H1 (cell line): ENCODE results near the gene MUC13. TPM values are rescaled to one million over a fixed set of nuclear protein-coding genes. Genes with fewer than 3 reads are reported as not detected.

Experiments used
- CTCF ChIA-PET: fragments of 300-600 bp; sonication (Branson Sonifier 250); formaldehyde crosslinking; loops from one replicate; lab custom pipeline; 2021; ENCODE audit not compliant: partially characterized antibody; lab: Charles Lee
- POLR2A ChIA-PET: fragments of 300-600 bp; sonication (Branson Sonifier 250); formaldehyde crosslinking; loops from one replicate; lab custom pipeline; 2021; ENCODE audit warnings: inconsistent platforms; ENCODE audit not compliant: partially characterized antibody; lab: Charles Lee
- DNase-seq, 2 experiments: peaks; one replicate each; pipeline versions ENCODE4 v3.0.0 to v3.0.0-alpha.2; 2010 to 2022; ENCODE audit warnings: low spot score in 2 of 2, low read depth in 1 of 2, mixed read lengths in 1 of 2
- FAIRE-seq: peaks from 2 replicates; lab custom pipeline; 2011; peaks lifted over from hg19 to GRCh38; lab: Jason Lieb, UNC
- H2AFZ ChIP-seq: 2 replicates; pipeline ENCODE4 v1.8.1; 2012; ENCODE audit warnings: low read length, inconsistent platforms
- H2AK5ac ChIP-seq: 2 replicates; pipeline ENCODE4 v1.6.1; 2013; ENCODE audit warnings: low read depth, low read length
- H2BK120ac ChIP-seq: replicated peaks from 2 replicates; pipeline ENCODE3; 2013; ENCODE audit warnings: low read depth, low read length, inconsistent platforms
- H2BK12ac ChIP-seq: 2 replicates; pipeline ENCODE4 v1.6.1; 2013; ENCODE audit warnings: low read depth, low read length
- H2BK15ac ChIP-seq: 2 replicates; pipeline ENCODE4 v1.6.1; 2013; ENCODE audit warnings: low read length
- H2BK20ac ChIP-seq: 2 replicates; pipeline ENCODE4 v1.6.1; 2013; ENCODE audit warnings: low read length
- H2BK5ac ChIP-seq: 2 replicates; pipeline ENCODE4 v1.6.1; 2013; ENCODE audit warnings: low read depth, low read length
- H3K14ac ChIP-seq: 2 replicates; pipeline ENCODE4 v1.6.1; 2013; ENCODE audit warnings: inconsistent platforms; ENCODE audit not compliant: insufficient read length
- H3K18ac ChIP-seq: 2 replicates; pipeline ENCODE4 v1.6.1; 2013; ENCODE audit warnings: low read length; ENCODE audit errors: extremely low read depth
- H3K23ac ChIP-seq: 2 replicates; pipeline ENCODE4 v1.6.1; 2013; ENCODE audit warnings: inconsistent platforms; ENCODE audit not compliant: insufficient read length
- H3K23me2 ChIP-seq: 2 replicates; pipeline ENCODE4 v1.6.1; 2013; ENCODE audit warnings: low read depth, low read length
- H3K27ac ChIP-seq: 2 replicates; pipeline ENCODE4 v1.6.1; 2011; ENCODE audit warnings: low read depth, low read length, inconsistent platforms
- H3K27me3 ChIP-seq, 4 experiments: replicated peaks in 1 of 4; 1 replicate in 1 of 4; 2 replicates in 3 of 4; pipeline versions ENCODE4 v1.6.1 to v1.8.1; 2011 to 2013; ENCODE audit warnings: low read length in 3 of 4, mild to moderate bottlenecking in 3 of 4, inconsistent platforms in 2 of 4, mixed read lengths in 2 of 4, moderate library complexity in 1 of 4; ENCODE audit not compliant: control insufficient read depth in 3 of 4, insufficient read depth in 3 of 4; ENCODE audit errors: extremely low read depth in 1 of 4
- H3K36me3 ChIP-seq, 4 experiments: 2 replicates each; pipeline versions ENCODE4 v1.6.1 to v1.8.1; 2011 to 2013; ENCODE audit warnings: mild to moderate bottlenecking in 4 of 4, low read length in 3 of 4, moderate library complexity in 2 of 4, control low read depth in 1 of 4, inconsistent platforms in 1 of 4; ENCODE audit not compliant: insufficient read depth in 4 of 4, control insufficient read depth in 2 of 4
- H3K4ac ChIP-seq: replicated peaks from 2 replicates; pipeline ENCODE3; 2013; ENCODE audit warnings: low read length, low read depth, mixed read lengths, inconsistent platforms; ENCODE audit not compliant: insufficient read length
- H3K4me1 ChIP-seq, 4 experiments: replicated peaks in 1 of 4; 1 replicate in 1 of 4; 2 replicates in 3 of 4; pipeline versions ENCODE4 v1.6.1 to v1.8.1; 2011 to 2013; ENCODE audit warnings: low read length in 3 of 4, inconsistent platforms in 2 of 4, mixed read lengths in 1 of 4; ENCODE audit not compliant: insufficient read depth in 4 of 4, control insufficient read depth in 3 of 4
- H3K4me2 ChIP-seq, 2 experiments: 2 replicates each; pipeline versions ENCODE4 v1.6.1 to v1.8.1; 2011 to 2013; ENCODE audit warnings: low read depth in 2 of 2, low read length in 2 of 2, control low read depth in 1 of 2, inconsistent platforms in 1 of 2, mild to moderate bottlenecking in 1 of 2; ENCODE audit not compliant: insufficient read depth in 1 of 2
- H3K4me3 ChIP-seq, 4 experiments: fragments of 200-600, 300-600 bp in 1 of 4; sonication (generic), shearing (Covaris generic), sonication (Bioruptor Twin) in 1 of 4; 2 replicates each; pipeline versions ENCODE4 v1.5.1 to v1.8.1; 2011 to 2016; ENCODE audit warnings: low read length in 4 of 4, low read depth in 3 of 4, control low read depth in 2 of 4, inconsistent platforms in 2 of 4, mild to moderate bottlenecking in 2 of 4, mixed read lengths in 1 of 4, moderate library complexity in 1 of 4; ENCODE audit not compliant: insufficient read depth in 2 of 4; ENCODE audit errors: extremely low read depth in 1 of 4
- H3K56ac ChIP-seq: replicated peaks from 2 replicates; pipeline ENCODE3; 2013; ENCODE audit warnings: low read depth, mild to moderate bottlenecking, mixed read lengths, low read length, inconsistent platforms; ENCODE audit not compliant: insufficient read length
- H3K79me1 ChIP-seq: 2 replicates; pipeline ENCODE4 v1.6.1; 2013; ENCODE audit warnings: low read depth, low read length, control low read depth
- H3K79me2 ChIP-seq, 2 experiments: 2 replicates each; pipeline versions ENCODE4 v1.6.1 to v1.8.1; 2012 to 2013; ENCODE audit warnings: low read length in 2 of 2, mild to moderate bottlenecking in 2 of 2, inconsistent platforms in 1 of 2; ENCODE audit not compliant: insufficient read depth in 2 of 2, control insufficient read depth in 1 of 2
- H3K9ac ChIP-seq, 4 experiments: replicated peaks in 1 of 4; 1 replicate in 1 of 4; 2 replicates in 3 of 4; pipeline versions ENCODE4 v1.6.1 to v1.8.1; 2011 to 2013; ENCODE audit warnings: low read depth in 3 of 4, low read length in 3 of 4, control low read depth in 2 of 4, mild to moderate bottlenecking in 2 of 4, moderate library complexity in 2 of 4, inconsistent platforms in 1 of 4; ENCODE audit errors: extremely low read depth in 1 of 4
- H3K9me3 ChIP-seq, 2 experiments: 2 replicates each; pipeline versions ENCODE4 v1.6.1 to v1.8.1; 2012 to 2013; ENCODE audit warnings: mild to moderate bottlenecking in 2 of 2, moderate library complexity in 2 of 2, control low read depth in 1 of 2, inconsistent platforms in 1 of 2, low read depth in 1 of 2, low read length in 1 of 2, mixed read lengths in 1 of 2; ENCODE audit not compliant: insufficient read depth in 2 of 2
- H4K20me1 ChIP-seq, 2 experiments: replicated peaks in 1 of 2; 2 replicates each; pipeline versions ENCODE3 to v1.8.1; 2011 to 2013; ENCODE audit warnings: inconsistent platforms in 2 of 2, low read length in 2 of 2, mild to moderate bottlenecking in 1 of 2; ENCODE audit not compliant: insufficient read depth in 2 of 2, control insufficient read depth in 1 of 2
- H4K5ac ChIP-seq: 2 replicates; pipeline ENCODE4 v1.6.1; 2013; ENCODE audit warnings: low read length, low read depth, mixed read lengths, inconsistent platforms; ENCODE audit not compliant: insufficient read length
- H4K8ac ChIP-seq: 2 replicates; pipeline ENCODE4 v1.8.0; 2013; ENCODE audit warnings: mild to moderate bottlenecking, moderate library complexity, low read length, inconsistent platforms; ENCODE audit not compliant: insufficient read depth; ENCODE audit errors: extremely low read depth
- H4K91ac ChIP-seq: replicated peaks from 2 replicates; pipeline ENCODE3; 2013; ENCODE audit warnings: low read length, mixed read lengths, inconsistent platforms; ENCODE audit not compliant: insufficient read length
- ATF2 ChIP-seq: IDR thresholded peaks from 2 replicates; pipeline ENCODE4 v1.6.1; 2012; ENCODE audit warnings: low read length, inconsistent platforms
- BACH1 ChIP-seq: IDR thresholded peaks from 2 replicates; pipeline ENCODE4 v1.6.1; 2012; ENCODE audit warnings: low read length, improper control_type of control experiment
- CBX5 ChIP-seq: fragments of 300-800, 300-1000 bp; sonication (generic); IDR thresholded peaks from 2 replicates; pipeline ENCODE4 v1.7.1; 2016; ENCODE audit warnings: antibody characterized with exemption, low read length, low read depth
- CBX8 ChIP-seq: fragments of 300-800, 300-1000 bp; sonication (generic); IDR thresholded peaks from 2 replicates; pipeline ENCODE4 v1.7.1; 2016; ENCODE audit warnings: low read depth, low read length, borderline replicate concordance
- CHD2 ChIP-seq: IDR thresholded peaks from 2 replicates; pipeline ENCODE4 v1.6.1; 2012; ENCODE audit warnings: low read length, improper control_type of control experiment
- GTF2F1 ChIP-seq: IDR thresholded peaks from 2 replicates; pipeline ENCODE4 v1.6.1; 2012; ENCODE audit warnings: low read depth, low read length, improper control_type of control experiment, borderline replicate concordance
- HDAC2 ChIP-seq, 2 experiments: fragments of 300-600 bp in 1 of 2; sonication (generic) in 1 of 2; IDR thresholded peaks; 2 replicates each; pipeline ENCODE4 v1.6.1; 2011 to 2012; ENCODE audit warnings: low read depth in 2 of 2, low read length in 2 of 2, mild to moderate bottlenecking in 2 of 2, moderate library complexity in 2 of 2, borderline replicate concordance in 1 of 2, inconsistent platforms in 1 of 2
- JUND ChIP-seq: IDR thresholded peaks from 2 replicates; pipeline ENCODE4 v1.6.1; 2011; ENCODE audit warnings: mild to moderate bottlenecking, improper control_type of control experiment, low read length
- SIN3A ChIP-seq, 2 experiments: IDR thresholded peaks in 1 of 2; conservative IDR thresholded peaks in 1 of 2; 2 replicates each; pipeline ENCODE4 v1.6.1; 2011 to 2012; ENCODE audit warnings: low read length in 2 of 2, improper control_type of control experiment in 1 of 2, low read depth in 1 of 2, mild to moderate bottlenecking in 1 of 2
- SIRT6 ChIP-seq: IDR thresholded peaks from one replicate; pipeline ENCODE4 v1.7.1; 2012; ENCODE audit warnings: low read length, inconsistent platforms
- SIX5 ChIP-seq: IDR thresholded peaks from 2 replicates; pipeline ENCODE4 v1.6.1; 2011; ENCODE audit warnings: mild to moderate bottlenecking, low read depth, low read length
- SP1 ChIP-seq: IDR thresholded peaks from 2 replicates; pipeline ENCODE4 v1.6.1; 2011; ENCODE audit warnings: low read depth, low read length
- TEAD4 ChIP-seq: IDR thresholded peaks from 2 replicates; pipeline ENCODE4 v1.6.1; 2012; ENCODE audit warnings: low read depth, low read length, inconsistent platforms, mixed read lengths
- WGBS, 2 experiments: shearing (Covaris generic) in 1 of 2; methylation state at CpG; one replicate each; pipeline versions ENCODE4 v1.1.6 to v1.1.7; 2013 to 2015; ENCODE audit warnings: low lambda C conversion rate in 2 of 2, mixed read lengths in 2 of 2, inconsistent platforms in 1 of 2, low coverage in 1 of 2, missing lambda C conversion rate in 1 of 2; ENCODE audit not compliant: insufficient replicate concordance in 2 of 2, insufficient coverage in 1 of 2, insufficient read length in 1 of 2; ENCODE audit errors: extremely low coverage in 1 of 2, missing lambda C conversion rate in 1 of 2; 5-methylcytosine and 5-hydroxymethylcytosine counted together
- polyA plus RNA-seq, 7 experiments: library from polyadenylated mRNA; depleted of rRNA in 3 of 7; stranded (reverse) in 5 of 7; unstranded in 2 of 7; fragments of >200 nt in 5 of 7; fragments of 200-250 nt in 2 of 7; gene quantifications; 1 replicate in 5 of 7; 2 replicates in 1 of 7; 4 replicates in 1 of 7; pipeline versions ENCODE4 v1.2.1 to v1.2.3, GENCODE V29; 2011 to 2013; ENCODE audit warnings: missing spikeins in 2 of 7, mixed read lengths in 2 of 7
- total RNA-seq: library from RNA; stranded (reverse); fragmentation: NEBNext Ultra II Directional; extraction: Animal tissue kit (Norgen Biotek cat#: 25700); gene quantifications from 2 replicates; pipeline ENCODE4 v1.2.1, GENCODE V29; 2021

Gene MUC13
- total and polyA plus RNA-seq, 2 of the 8 experiments (the other 6 are each of a cell fraction or from before 2014, with no cell fraction given) = not detected

- Histone ChIP-seq H2BK12ac (no peak overlapping the region), H3K23me2 (no peaks in the 10 kb centered on the region), H3K4ac (no peak overlapping the region), H4K5ac (no peak overlapping the region), H3K79me1 (peaks cover 5% of the 10 kb centered on the region), H3K9ac (no peak overlapping the region), H2AK5ac (no peak overlapping the region), H3K9me3 (no peaks in the 10 kb centered on the region), H2BK120ac (no peak overlapping the region), H2AFZ (no peak overlapping the region), H3K56ac (no peak overlapping the region), H3K27ac (no peak overlapping the region), H3K4me2 (no peak overlapping the region), H3K4me3 (no peak overlapping the region), H3K36me3 (peaks cover 0 to 10% (median 3%) of the 10 kb centered on the region in 4 experiments; a peak in 3 of 8 replicates), H2BK5ac (no peak overlapping the region), H2BK15ac (no peak overlapping the region), H3K18ac (no peak overlapping the region), H3K23ac (no peak overlapping the region), H2BK20ac (no peak overlapping the region), H3K27me3 (no peaks in the 10 kb centered on the region), H4K20me1 (no peaks in the 10 kb centered on the region), H4K91ac (no peak overlapping the region), H3K79me2 (peaks cover 0 to 17% of the 10 kb centered on the region in 2 experiments; a peak in 3 of 4 replicates), H4K8ac (peak overlapping the region; percentile 32; the same call in 1 of the 2 replicates), H3K4me1 (peaks cover 0 to 8% (median 3%) of the 10 kb centered on the region in 4 experiments; a peak in 3 of 7 replicates), H3K14ac (no peak overlapping the region)
- WGBS, 2 experiments = 88% methylated on average over 1 of the region's 1 CpG; no CpG with 5 or more reads in 1 of the 2 experiments
- FAIRE-seq (no peak), DNase-seq (no peak)
- ChIA-PET CTCF (interaction anchor here (1.3 kb wide), 1 partner anchor 15 kb away, joined by 6 read pairs; no protein-coding TSS in a partner anchor), POLR2A (interaction anchor here (0.7 kb wide), 1 partner anchor 209 kb away, joined by 3 read pairs; no protein-coding TSS in a partner anchor)
- TF ChIP-seq BACH1 = no peak
- TF ChIP-seq CBX8 = no peak
- TF ChIP-seq ATF2 = no peak
- TF ChIP-seq CHD2 = no peak
- no peak for TF ChIP-seq SIX5
- TF ChIP-seq CBX5 = no peak
- no peak for TF ChIP-seq JUND
- TF ChIP-seq TEAD4 = no peak
- TF ChIP-seq SIRT6 = no peak
- TF ChIP-seq SIN3A (conservative IDR thresholded peaks at IDR 0.05 in 1 of 2, IDR thresholded peaks at IDR 0.05 in 1 of 2; ENCODE audit: low read depth in 1 of 2, low read length in 2 of 2) = no peak
- TF ChIP-seq SP1 = no peak
- no peak for TF ChIP-seq HDAC2 (IDR thresholded peaks at IDR 0.05; ENCODE audit: borderline replicate concordance in 1 of 2, low read depth in 2 of 2, low read length in 2 of 2)
- no peak for TF ChIP-seq GTF2F1
Observed at GRCh38 chr3:124860599-124860998, 74.0 kb downstream of the MUC13 start.
